ENCODE results near the gene ENOSF1.
"Not testable (repeated sequence)": the region's sequence is repeated elsewhere in the genome, so short reads cannot be mapped to it uniquely, and the experiment has no call there.

The ENOSF1 gene

GRCh38 chr18:712401-713134, at the start of gene ENOSF1:
Gene ENOSF1, minus strand, starts transcription at chr18:712630. Its CDS starts 43 bp downstream, at chr18:712587.
- TF ChIP-seq CTCF (IDR thresholded peaks at IDR 0.05), result peak; percentile 87
- H3K4me3 ChIP-seq, result peak within 1 kb of the TSS; percentile 84
- peak; percentile 89 for DNase-seq (ENCODE audit: low spot score)
- H3K27ac ChIP-seq, result peak within 1 kb of the TSS; percentile 75 to 85

- not testable (repeated sequence) for H3K27ac ChIP-seq; H3K4me3 ChIP-seq; DNase-seq (ENCODE audit: low spot score)
Observed at GRCh38 chr18:759864-760263, 47.4 kb upstream of the ENOSF1 start.

- TF ChIP-seq CTCF (IDR thresholded peaks at IDR 0.05), result no peak
- Histone ChIP-seq H3K27ac (no peak overlapping the region), H3K4me3 (no peak overlapping the region)
- DNase-seq (ENCODE audit: low spot score), result no peak
Observed at GRCh38 chr18:755506-755905, 43.1 kb upstream of the ENOSF1 start.

GRCh38 chr18:754656-755055, 42.2 kb upstream of the ENOSF1 start:
- no peak overlapping the region for H3K27ac ChIP-seq
- no peak for TF ChIP-seq CTCF (IDR thresholded peaks at IDR 0.05)
- no peak for DNase-seq (ENCODE audit: low spot score)
- no peak overlapping the region for H3K4me3 ChIP-seq

- no peak for TF ChIP-seq CTCF (IDR thresholded peaks at IDR 0.05)
- Histone ChIP-seq H3K4me3 (no peak overlapping the region), H3K27ac (no peak overlapping the region)
- DNase-seq (ENCODE audit: low spot score), result no peak
Observed at GRCh38 chr18:750456-750855, 38.0 kb upstream of the ENOSF1 start.

- TF ChIP-seq CTCF (IDR thresholded peaks at IDR 0.05), result no peak
- H3K27ac ChIP-seq, result no peak overlapping the region
- DNase-seq (ENCODE audit: low spot score), result no peak
- no peak overlapping the region for H3K4me3 ChIP-seq
Observed at GRCh38 chr18:744832-745597, 32.6 kb upstream of the ENOSF1 start.

- Histone ChIP-seq H3K27ac (no peak overlapping the region), H3K4me3 (no peak overlapping the region)
- no peak for DNase-seq (ENCODE audit: low spot score)
- peak; percentile 60 for TF ChIP-seq CTCF (IDR thresholded peaks at IDR 0.05)
Observed at GRCh38 chr18:741931-742512, 29.6 kb upstream of the ENOSF1 start.
